Measurements from ENCODE around the gene CTCF.
"Not testable (repeated sequence)": the region's sequence is repeated elsewhere in the genome, so short reads cannot be mapped to it uniquely, and the experiment has no call there.

CTCF gene, protein sequence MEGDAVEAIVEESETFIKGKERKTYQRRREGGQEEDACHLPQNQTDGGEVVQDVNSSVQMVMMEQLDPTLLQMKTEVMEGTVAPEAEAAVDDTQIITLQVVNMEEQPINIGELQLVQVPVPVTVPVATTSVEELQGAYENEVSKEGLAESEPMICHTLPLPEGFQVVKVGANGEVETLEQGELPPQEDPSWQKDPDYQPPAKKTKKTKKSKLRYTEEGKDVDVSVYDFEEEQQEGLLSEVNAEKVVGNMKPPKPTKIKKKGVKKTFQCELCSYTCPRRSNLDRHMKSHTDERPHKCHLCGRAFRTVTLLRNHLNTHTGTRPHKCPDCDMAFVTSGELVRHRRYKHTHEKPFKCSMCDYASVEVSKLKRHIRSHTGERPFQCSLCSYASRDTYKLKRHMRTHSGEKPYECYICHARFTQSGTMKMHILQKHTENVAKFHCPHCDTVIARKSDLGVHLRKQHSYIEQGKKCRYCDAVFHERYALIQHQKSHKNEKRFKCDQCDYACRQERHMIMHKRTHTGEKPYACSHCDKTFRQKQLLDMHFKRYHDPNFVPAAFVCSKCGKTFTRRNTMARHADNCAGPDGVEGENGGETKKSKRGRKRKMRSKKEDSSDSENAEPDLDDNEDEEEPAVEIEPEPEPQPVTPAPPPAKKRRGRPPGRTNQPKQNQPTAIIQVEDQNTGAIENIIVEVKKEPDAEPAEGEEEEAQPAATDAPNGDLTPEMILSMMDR

DNA sequence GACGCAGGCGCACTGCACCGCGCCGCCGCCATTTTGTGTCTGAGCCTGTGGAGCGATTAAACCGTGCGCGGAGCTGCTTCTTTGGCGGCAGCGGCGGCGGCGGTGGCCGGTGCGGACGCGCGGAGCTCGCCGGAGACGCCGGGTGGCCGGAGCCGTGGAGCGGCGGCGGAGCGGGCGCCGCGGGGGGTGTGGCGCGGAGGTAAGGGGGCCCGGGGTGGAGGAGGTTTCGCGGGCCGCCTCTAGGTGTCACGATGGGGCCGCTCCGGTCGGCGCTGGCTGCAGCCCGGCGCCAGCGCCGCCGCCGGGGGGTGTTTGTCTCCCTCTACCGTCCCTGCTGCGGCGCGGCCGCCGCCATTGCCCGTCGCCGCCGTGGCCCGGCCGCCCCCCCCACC, at the start of gene CTCF:
Gene CTCF (plus strand): TSS at position 1 of the 392 bp plus-strand sequence. CDS start 48,307 bp downstream, outside the sequence.
- DNase-seq = peak; percentile 86

DNA sequence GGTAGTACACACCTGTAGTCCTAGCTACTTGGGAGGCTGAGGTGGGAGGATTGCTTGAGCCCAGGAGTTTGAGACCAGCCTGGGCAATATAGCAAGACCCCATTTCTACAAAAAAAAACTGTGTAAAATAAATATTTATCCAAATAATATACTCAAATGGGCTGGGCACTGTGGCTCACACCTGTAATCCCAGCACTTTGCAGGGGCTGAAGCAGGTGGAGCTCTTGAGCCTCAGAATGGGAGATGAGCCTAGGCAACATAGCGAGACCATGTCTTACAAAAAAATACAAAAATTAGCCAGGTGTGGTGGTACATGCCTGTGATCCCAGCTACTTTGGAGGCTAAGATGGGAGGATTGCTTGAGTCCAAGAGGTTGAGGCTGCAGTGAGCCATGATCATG, 48.4 kb upstream of the CTCF start:
- DNase-seq = peak; percentile 7

DNA sequence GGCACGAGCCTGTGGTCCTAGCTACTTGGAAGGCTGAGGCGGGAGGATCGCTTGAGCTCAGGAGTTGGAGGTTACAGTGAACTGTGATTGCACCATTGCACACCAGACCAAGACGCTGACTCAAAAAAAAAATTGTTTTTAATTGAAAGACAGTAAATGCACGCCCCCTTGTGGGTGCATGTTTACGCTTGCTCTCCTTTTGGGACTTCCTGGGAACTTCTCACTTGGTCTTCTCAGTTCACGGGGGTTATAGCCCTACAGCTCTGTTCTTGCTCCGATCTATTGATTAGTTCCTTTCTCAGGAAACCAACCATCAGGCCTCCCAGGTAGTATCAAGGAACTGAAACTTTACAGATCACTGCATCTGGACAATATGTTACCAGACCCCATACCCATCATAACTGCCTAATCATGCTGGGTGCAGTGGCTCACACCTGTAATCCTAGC, 47.9 kb upstream of the CTCF start:
- DNase-seq = peak; percentile 77

DNA sequence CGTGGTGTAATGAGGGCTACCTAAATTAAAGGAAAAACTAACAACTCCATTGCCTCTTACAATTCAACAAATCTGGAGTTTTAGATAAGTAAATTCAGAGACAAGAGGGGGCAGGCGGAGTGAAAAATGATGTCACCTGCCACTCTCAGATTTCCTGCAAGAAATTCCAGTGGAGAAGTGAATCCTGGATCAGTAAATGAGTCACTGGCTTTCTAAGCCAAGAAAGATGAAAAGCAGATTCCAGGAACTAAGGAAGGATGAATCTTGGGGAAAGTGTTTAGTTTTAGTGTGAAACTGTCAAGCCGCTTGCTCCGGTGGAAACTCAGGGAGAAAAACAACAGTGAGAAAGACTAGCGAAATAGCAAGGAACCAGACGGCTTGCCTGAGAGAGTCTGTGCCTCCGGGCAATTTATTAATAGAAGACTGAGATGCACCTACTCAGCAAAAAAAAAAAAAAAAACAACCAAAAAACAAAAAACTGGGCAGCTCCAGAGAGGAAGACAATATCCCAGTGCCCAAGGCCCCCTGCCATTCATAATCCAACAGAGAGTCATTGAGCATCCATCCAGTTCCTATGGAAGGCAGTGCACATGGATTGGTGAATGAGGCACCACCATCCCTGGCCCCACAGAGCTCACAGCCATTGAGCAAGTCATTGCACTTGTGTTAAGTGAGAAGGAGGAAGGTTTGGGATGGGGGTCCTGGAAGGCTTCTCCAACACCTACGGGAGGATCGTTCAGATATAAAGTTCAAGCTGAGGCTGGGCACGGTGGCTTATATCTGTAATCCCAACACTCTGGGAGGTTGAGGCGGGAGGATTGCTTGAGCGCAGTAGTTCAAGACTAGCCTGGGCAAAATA, 45.8 kb upstream of the CTCF start:
- DNase-seq = no peak

DNA sequence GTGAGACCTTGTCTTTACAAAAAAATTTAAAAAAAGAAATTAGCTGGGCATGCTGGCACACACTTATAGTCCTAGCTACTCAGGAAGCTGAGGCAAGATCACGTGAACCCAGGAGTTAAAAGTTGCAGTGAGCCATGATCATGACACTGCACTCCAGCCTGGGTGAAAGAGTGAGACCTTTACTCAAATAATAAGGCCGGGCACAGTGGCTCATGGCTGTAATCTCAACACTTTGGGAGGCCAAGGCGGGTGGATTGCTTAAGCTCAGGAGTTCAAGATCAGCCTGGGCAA, 45.2 kb upstream of the CTCF start:
- no peak for DNase-seq

DNA sequence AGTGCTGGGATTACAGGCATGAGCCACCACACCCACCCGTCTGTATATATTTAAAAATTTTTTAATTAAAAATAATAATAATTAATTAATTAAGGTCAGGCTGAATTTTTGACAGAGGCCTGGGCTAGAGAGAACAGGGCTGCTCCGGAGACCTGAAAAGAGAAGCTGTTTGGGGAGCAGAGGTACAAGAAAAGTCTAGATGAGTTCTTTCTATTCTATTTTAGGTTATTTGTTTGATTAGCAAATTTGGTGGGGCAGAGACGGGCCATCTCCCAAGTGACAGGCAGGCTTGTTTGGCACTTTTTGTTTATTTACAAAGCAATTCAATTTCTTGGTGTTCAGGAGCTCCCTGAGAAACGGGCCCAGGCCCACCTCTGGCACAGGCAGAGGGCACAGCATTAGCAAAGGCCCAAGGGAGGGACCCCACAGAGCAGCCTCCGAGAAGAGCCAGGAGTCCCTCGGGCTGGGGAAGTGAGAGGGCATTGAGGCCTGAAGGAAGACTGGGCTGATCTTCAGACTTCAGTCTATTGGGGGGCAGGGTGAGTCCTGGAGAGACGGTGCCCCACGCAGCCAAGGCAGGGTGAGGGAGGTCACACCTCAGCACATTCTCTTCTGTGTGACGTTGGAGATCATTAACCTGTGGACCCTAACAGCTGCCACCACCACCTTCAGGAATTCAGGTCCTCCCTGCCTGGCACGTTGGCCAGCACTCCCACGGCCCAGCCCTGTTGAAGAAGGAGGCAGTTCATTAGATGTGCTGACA, 44.5 kb upstream of the CTCF start:
- no peak for DNase-seq

DNA sequence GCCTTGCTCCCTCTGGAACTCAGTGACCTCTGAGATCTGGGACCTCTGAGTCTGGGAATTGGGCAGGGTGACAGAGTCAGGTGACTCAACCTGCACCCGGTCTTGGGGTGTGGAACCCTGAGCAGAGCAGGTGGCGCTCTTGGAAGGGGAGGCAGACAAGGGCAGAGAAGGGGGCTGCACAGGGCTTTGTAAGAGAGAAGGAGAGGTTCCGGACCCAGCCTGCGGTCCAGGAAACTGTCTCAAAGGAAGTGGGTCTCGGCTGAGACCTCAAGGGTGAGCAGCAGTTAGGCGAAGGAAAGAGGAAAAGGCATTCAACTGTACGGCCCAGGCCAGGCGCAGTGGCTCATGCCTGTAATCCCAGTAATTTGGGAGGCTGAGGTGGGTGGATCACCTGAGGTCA, 43.6 kb upstream of the CTCF start:
- no peak for DNase-seq

DNA sequence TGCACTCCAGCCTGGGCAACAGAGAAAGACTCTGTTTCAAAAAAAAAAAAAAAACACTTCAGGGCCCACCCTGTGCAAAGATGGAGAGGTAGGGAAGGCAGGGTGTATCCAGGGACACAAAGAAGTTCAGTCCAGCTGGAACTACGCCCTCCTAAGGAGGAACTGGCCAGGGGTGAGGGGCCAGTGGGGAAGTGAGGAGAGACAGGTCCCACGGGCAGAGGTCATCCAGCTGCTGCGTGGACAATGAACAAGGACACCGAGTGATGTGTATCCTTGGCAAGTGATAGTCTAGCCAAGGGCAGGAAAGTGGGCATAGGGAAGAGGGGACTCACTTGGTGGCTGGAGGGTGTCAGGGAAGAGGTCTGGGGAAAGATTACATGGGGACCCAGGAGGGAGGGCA, 43.1 kb upstream of the CTCF start:
- DNase-seq = no peak

DNA sequence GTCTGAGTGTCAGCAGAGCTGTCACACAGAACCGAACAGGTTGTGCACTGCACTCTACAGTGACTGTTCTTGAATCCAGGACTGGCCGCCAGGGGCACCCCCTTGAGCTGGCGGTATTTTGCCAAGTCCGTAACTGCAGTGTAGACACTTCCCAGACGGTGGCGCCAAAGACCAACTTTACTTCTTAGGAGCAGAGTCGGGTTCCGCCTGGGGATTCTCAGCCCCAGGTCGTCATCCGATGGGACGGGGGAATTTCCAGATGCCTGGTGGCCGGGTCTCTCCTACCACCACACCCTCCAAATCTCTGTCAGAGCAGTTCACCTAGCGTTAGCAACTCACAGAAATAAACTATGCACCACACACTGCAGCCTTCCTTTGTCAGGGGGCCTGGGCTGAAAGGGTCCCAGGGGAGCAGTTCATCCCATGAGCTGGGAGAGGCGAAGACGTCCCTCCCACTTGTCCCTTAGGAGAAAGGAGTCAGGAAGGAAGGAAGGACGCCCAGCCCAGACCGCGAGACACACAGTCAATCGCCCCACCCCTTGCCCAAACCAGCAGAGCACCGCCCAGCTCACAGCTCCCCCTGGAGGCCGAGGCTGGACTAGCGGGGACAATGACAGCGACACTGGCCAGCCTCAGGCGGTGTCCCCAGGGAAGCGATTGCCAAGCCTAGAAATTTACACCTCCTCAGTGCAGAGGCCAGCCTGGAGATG, 41.1 kb upstream of the CTCF start:
- peak; percentile 90 for DNase-seq

DNA sequence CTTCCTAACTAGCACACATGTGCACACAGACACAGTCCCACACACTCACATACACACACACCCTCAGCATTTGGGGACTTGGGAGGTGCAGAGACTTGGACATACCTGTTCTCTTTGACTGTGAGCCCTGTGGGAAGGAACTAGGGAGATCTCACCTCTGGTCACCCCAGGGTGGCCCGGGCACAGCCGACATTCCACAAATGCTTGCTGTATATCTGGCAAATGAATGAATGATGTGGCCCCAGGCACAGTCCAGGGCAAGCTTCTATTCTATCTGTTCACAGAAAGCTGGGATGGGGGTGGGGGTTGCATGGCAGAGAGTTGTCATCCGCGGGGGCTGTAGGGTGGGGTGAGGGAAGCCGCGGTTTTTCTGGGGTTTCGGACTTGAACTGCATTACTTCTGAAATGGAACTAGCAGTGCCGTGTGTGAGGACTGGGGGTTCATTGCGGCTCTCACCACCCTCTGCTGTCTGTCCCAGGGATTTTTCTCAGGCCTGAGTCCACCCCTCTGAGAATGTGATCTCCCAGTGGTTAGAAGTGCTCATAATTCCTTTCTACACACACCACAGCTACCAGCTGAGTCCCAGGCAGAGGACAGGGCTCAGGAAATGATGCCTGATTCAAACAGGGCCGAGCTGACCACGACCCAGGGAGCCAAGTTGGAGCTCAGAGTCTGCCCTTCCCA, 37.0 kb upstream of the CTCF start:
- DNase-seq = no peak

DNA sequence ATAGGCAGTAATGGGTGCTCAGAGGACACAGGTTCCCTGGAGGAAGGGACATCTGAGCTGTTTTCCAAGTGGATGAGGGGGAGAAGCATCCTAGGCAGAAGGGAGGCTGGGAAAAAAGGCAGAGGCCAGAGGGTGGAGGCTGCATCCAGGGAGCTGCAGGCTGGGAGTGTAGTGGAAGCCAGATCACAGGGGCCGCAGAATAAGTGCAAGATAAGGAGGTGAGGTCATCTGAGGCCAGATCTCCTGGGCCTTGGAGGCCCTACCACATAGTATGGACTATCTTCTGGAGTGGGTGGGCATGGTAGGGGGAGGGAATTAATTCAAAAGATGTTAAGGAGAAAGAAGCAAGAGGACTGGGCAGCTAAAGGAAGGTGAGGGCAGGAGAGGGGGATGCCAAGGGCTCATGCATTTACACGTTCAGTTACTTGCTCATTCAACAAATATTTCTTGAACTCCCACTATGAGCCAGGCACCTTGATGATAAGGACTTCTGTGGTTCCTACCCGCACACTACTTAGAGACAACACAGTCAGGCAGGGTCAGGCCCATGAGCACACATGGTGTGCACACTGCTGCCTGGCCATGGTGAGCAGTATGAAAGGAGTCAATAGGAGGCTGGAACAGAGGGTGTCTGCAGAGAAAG, 36.1 kb upstream of the CTCF start:
- DNase-seq = no peak

DNA sequence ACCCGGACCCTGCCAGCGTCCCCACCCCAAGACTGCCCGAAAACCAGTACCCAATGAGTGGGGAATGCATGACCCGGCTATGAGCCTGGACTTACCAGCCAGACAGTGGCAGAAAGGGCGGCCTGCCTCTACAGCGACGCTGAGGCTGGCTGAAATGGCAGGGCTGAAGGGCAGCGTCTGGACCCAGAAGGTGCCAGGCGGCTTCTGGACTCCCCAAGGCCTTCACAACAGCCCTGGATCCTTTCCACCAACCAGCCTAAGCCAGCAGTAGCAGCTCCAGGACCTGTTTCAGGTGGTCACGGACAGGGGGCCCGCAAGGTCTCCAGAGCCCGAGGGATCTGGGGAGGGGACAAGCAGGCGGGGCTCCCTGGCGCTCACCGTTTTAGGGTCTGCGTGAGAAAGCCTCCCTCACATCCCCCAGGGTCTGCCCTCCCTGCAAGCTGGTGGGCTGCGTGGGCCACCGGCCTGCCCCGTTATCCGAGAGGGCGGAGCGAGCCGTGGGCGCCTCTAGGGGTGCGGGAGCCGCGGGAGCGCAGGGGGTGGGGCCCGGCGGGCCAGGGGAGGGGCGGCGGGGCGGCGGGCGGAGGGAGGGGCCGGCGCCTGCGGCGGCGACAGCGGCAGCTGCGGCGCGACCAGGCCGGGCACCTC, 34.0 kb upstream of the CTCF start, which contains the start of gene RIPOR1:
Gene RIPOR1 (plus strand): TSS at position 608 of the 648 bp plus-strand sequence. CDS start 9,618 bp downstream, outside the sequence.
- peak; percentile 24 for DNase-seq

DNA sequence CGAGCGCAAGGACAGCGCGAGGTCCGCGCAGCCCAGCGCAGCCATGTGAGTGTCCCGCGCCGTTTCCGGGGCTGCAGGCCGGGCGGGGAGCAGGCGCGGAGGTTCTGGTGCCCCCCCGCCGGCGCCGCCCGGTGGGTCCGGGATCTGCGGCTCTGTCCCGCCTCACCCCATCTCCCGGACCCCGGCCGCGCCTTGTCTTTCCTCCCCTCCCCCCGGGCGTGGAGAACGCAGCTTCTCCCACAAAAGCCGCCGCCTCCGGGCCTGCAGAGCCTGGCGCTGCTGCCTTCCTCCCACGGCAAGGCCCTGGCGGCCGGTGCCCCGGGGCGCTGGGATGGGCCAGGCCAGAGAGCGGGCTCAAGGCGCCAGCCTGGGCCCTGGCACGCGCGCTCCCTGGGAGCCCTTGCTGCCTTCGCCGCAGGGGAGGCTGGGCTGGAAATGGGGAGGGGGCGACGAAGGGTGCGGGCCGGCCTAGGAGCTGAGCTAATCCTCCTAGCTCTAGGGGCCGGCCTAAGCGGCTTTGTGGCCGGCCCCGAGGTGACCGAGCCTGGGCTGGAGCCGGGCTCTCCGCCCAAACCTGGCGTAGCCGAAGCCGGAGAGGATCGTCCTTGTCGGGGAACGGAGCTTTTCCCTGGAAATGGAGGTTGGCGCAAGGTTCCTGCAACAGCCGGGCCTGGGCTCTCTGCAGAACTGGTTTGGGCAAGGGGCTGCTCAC, 33.3 kb upstream of the CTCF start:
- peak; percentile 67 for DNase-seq

DNA sequence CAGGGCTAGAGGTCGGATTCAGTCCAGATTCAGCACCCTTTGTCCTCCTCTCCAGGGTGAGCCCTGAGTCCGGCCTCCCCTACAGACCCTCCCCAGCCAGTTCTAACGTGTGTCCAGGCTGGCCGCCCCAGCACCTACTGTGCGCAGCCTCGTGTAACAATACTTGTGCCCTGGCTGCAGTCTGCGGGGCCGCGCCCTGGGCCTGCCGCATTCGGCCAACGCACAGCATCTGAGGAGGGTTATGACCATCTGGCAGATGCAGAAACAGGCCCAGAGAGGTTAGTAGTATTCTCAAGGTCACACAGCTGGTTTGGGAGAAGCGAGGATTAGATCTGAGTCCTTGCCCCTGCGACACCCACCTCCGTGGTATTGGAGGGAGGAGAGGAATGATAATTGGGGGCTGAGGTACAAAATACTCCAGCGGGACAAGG, 32.7 kb upstream of the CTCF start:
- DNase-seq = peak; percentile 43

DNA sequence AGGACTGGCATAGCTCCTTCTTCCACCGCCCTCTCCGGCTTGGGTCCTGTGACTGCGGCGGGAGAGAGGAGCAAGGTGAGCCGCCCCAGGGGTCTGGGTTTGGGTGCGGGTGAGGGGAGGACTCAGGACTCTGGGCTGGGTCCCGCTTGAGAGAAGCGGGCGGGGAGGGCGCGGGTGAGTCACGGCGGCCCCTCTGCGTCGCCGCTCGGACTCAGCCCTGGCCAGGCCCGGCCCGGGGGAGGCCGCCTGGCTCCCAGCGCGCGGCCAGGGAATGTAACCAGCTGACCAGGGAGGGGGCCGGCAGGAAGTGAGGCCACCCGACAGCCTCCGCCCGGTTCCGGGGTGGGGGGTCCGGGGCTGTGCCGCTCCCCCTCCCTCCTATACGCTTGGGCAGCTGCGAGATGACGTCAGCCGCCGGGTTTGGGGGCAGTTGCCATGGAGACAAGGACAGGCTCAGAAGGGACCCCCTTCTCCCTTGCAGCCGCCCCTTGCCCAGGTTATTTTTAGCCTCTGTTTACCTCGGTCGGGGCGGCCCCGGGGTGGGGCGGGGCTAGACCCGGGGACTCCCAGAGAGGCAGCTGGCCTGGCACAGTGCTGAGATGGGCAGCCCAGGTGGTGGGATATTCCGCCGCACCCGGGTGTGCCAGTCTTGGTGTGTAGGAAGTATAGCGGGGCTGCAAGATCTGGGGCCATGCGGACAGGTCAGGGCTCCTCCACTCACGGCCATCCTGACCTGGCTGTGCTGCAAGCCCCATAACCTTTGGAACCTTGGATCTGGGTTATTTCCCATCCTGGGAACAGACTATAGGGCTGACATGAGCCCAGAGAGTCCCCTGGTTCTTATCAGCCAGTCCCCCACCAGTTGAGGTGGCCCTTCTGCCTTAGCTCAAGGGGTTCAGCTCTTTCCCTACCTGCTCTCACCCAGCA, 32.0 kb upstream of the CTCF start:
- peak; percentile 61 for DNase-seq

DNA sequence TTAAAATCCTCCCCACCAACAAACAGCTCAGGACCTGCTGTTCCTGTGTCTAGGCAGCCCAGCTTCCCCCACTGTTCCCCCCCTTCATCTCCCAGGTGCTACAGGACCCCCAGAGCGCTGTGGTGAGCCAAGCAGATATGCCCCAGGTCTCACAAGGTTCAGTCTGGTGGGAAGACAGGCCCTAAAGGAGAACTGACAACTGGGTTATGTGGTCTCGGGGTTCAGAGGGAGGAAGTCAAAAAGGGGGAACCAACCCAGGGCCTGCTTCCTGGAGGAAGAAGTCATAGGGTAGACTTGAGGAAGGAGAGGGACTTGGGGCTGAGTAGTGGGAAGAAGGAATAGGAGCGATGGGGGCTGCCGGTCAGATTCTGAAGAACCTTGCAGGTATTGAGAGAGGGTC, 31.1 kb upstream of the CTCF start:
- DNase-seq = no peak

DNA sequence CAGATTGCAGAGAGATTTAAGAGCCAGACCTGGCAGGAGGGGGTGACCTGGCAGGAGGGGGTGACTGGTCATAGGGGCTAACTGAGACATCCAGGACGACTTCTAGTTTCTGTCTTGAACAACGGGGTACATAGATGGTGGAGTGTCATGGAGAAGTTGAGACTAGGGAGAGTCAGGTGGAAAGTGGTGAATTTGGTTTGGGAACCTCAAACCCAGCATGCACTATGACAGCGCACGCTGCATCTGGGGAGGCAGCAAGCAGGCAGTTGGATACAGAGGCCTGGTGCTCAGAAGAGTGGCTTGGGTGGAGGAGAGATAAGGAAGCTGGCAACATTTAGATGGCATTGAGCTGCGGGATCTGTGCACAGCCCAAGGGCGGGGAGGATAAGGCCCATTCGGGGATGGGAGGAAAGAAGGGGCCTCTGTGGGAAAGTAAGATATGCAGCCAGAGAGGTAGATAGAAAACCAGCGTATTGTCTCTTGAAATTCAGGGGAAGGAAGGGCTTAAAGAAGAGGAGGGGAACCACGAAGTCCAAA, 29.2 kb upstream of the CTCF start:
- no peak for DNase-seq

DNA sequence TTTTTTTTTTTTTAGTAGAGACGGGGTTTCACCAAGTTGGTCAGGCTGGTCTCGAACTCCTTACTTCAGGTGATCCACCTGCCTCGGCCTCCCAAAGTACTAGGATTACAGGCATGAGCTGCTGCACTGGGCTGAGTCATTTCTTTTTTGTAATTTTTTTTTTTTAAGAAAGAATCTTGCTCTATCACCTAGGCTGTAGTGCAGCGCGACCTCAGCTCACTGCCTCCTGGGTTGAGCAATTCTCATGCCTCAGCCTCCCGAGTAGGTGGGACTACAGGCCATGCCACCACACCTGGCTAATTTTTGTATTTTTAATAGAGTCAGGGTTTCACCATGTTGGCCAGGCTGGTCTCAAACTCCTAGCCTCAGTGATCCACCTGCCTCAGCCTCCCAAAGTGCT, 28.3 kb upstream of the CTCF start:
- DNase-seq = not testable (repeated sequence)
